Mammary epithelial cell (primary cell): ENCODE results near the gene FGF5.

Experiments used
- EZH2 ChIP-seq: IDR thresholded peaks from 2 replicates; pipeline ENCODE4 v1.6.1; 2012; ENCODE audit warnings: low read length, inconsistent platforms, borderline replicate concordance
- TF ChIP-seq, protein P1 (sequence below), 2 donors: IDR thresholded peaks in 1 of 2; conservative IDR thresholded peaks in 1 of 2; 2 replicates each; pipeline ENCODE4 v1.5.1; 2011 to 2012; ENCODE audit warnings: inconsistent platforms in 2 of 2, low read length in 2 of 2, mild to moderate bottlenecking in 2 of 2, control low read depth in 1 of 2, low read depth in 1 of 2; ENCODE audit not compliant: insufficient read depth in 1 of 2; ENCODE audit errors: extremely low read depth in 1 of 2

DNA sequence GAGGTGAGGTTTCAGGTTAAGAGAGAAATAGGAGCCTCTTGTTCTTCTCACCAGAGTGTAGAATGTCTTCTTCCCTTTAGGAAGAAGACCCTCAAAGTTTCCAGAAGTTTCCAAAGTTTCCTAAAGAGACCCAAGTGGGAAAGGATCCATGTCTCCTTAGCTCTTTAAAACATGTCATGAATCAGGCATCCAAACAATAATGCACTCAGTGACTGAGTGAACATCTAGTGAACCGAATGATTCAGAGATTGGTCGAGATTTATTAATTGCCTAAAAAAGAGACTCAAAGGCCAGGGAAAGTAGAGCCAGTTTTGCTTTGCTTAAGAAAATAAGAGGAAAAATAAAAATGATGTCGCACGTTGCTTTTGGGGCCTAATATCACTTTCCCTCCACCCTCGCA is 29.4 kb downstream of the FGF5 start:
- TF ChIP-seq, protein P1, sequence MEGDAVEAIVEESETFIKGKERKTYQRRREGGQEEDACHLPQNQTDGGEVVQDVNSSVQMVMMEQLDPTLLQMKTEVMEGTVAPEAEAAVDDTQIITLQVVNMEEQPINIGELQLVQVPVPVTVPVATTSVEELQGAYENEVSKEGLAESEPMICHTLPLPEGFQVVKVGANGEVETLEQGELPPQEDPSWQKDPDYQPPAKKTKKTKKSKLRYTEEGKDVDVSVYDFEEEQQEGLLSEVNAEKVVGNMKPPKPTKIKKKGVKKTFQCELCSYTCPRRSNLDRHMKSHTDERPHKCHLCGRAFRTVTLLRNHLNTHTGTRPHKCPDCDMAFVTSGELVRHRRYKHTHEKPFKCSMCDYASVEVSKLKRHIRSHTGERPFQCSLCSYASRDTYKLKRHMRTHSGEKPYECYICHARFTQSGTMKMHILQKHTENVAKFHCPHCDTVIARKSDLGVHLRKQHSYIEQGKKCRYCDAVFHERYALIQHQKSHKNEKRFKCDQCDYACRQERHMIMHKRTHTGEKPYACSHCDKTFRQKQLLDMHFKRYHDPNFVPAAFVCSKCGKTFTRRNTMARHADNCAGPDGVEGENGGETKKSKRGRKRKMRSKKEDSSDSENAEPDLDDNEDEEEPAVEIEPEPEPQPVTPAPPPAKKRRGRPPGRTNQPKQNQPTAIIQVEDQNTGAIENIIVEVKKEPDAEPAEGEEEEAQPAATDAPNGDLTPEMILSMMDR (conservative IDR thresholded peaks at IDR 0.05 in 1 of 2, IDR thresholded peaks at IDR 0.05 in 1 of 2; ENCODE audit: extremely low read depth in 1 of 2, insufficient read depth in 1 of 2, low read depth in 1 of 2, low read length in 2 of 2), result no peak
- no peak for TF ChIP-seq EZH2
